Right cardiac atrium (tissue), 5 donors: ENCODE measurements around the gene DNAJB13. TPM values are rescaled to one million over a fixed set of nuclear protein-coding genes. Genes with fewer than 3 reads are reported as not detected.
A peak's percentile ranks its signal among the peaks of the same experiment; 100 is the strongest.

Source experiments
- ATAC-seq, 2 donors: fragments of 200-7000 bp; cut with Tn5 transposase; one replicate each; pipeline versions ENCODE4 v1.8.0 to v1.9.1; 2020; ENCODE audit warnings: moderate library complexity in 2 of 2, mild to moderate bottlenecking in 1 of 2
- DNase-seq, 3 donors: peaks; one replicate each; pipeline ENCODE4 v3.0.0-alpha.2; 2020
- H3K27ac ChIP-seq: one replicate; pipeline ENCODE4 v1.5.1; 2013; ENCODE audit warnings: mild to moderate bottlenecking, low read length, control low read depth, moderate library complexity
- H3K27me3 ChIP-seq: one replicate; pipeline ENCODE4 v1.6.1; 2013; ENCODE audit not compliant: control insufficient read depth, insufficient read depth
- H3K4me1 ChIP-seq: one replicate; pipeline ENCODE4 v1.6.1; 2013; ENCODE audit warnings: low read length; ENCODE audit not compliant: control insufficient read depth, insufficient read depth
- H3K4me3 ChIP-seq: one replicate; pipeline ENCODE4 v1.5.1; 2013; ENCODE audit warnings: low read length, control low read depth
- H3K9me3 ChIP-seq: one replicate; pipeline ENCODE4 v1.6.1; 2013; ENCODE audit warnings: low read length; ENCODE audit not compliant: control insufficient read depth
- WGBS: extraction: QIAGEN DNeasy Blood & Tissue Kit; methylation state at CpG from one replicate; pipeline ENCODE4 v1.1.7; 2013; 5-methylcytosine and 5-hydroxymethylcytosine counted together
- intact Hi-C, 4 donors: fragments of 100-400 bp; cut with DNase I; formaldehyde crosslinking; loops; one replicate each; pipeline versions ENCODE4 v1.11.0 to v1.14.0; 2022 to 2023
- polyA plus RNA-seq: library from polyadenylated mRNA; stranded (reverse); fragments of 200-250 nt; gene quantifications from one replicate; pipeline ENCODE4 v1.2.3, GENCODE V29; 2013
- total RNA-seq, 4 donors: library from RNA; stranded (reverse); fragmentation: NEBNext Ultra II Directional; extraction: Animal tissue kit (Norgen Biotek cat#: 25700); gene quantifications; one replicate each; pipeline ENCODE4 v1.2.1, GENCODE V29; 2021
- donor health status: healthy with polysubstance abuse.
- donor health status: DM: no; HTN: yes; CAD: no.
- donor health status: DM: no; HTN: no; CAD: no.
- donor health status: DM: no; HTN: yes; CAD: no; lungs with severe emphysema.
- donor health status: DM: yes; HTN: yes; CAD: no.

Gene DNAJB13
- total and polyA plus RNA-seq, 5 donors = 0.26 TPM; not detected in 4

DNA sequence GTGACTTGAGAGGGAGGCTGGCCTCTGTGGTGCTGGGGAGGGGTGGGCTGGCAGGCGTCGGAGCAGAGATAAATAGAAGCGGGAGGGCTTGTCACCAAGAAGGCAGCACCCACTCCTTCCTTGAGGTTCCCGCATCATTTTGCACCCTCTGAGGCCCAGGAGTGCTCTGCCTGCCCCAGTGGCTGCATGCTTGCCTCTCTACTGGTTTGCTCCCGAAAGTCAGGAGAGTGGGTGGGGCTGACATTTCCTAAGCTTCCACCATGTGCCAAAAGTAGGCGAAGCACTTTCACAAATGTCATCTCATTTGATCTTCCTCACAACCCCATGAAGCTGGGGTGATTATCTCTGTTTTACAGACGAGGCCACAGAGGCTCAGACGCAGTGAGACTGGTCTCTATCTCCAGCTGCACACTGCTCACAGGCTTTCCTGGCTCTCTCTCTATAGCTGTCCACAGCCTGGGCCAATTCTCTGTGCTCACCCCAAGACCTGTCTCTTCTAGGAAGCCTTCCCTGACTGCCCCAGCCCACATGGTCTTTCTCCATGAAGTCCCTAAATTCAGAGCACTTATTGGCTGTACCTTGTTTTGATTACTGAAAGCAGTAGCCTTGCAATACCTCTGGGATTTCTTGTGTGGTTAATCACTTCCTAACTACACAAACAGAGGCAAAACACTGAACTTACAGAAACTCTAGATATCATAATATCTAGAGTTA is 60.7 kb downstream of the DNAJB13 start:
- peaks cover 13% of the 10 kb centered on the region for H3K4me1 ChIP-seq
- 67% methylated on average over 8 of the region's 8 CpGs for WGBS
- no peaks in the 10 kb centered on the region for H3K9me3 ChIP-seq
- DNase-seq = peak in 1 of 3 donors; percentile 44
- no peaks in the 10 kb centered on the region for H3K27me3 ChIP-seq
- no peak overlapping the region for H3K27ac ChIP-seq
- no peak overlapping the region for H3K4me3 ChIP-seq
- peak; percentile 18 to 60 for ATAC-seq
- intact Hi-C loops = no loop called here

DNA sequence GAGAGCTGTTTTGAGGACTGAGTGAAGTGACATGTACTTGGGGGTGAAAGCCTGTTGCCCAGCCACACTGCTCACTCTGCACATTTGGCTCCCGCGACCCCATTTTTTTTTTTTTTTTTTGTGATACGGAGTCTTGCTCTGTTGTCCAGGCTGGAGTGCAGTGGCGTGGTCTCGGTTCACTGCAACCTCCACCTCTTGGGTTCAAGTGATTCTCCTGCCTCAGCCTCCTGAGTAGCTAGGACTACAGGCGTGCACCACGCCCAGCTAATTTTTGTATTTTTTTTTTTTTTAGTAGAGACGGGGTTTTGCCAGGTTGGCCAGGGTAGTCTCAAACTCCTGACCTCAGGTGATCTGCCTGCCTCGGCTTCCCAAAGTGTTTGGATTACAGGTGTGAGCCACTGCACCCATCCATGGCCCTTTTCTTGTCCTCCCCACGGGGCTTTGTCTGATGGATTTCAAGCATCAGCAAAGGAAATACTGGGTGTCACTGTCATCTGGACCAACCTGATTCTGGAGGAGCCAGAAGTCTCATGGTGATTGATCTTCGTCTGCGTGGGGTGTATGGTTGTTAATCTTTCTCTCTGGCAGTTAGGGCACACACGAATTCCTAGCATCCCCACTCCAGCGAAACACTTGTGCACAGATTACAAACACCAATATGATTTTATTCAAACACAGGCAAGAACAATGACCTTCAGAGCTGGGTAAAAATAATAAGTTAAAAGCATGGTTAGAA is 61.4 kb downstream of the DNAJB13 start:
- H3K27me3 ChIP-seq = no peaks in the 10 kb centered on the region
- no peak overlapping the region for H3K4me3 ChIP-seq
- DNase-seq (no peak), ATAC-seq (no peak)
- H3K4me1 ChIP-seq = peaks cover 13% of the 10 kb centered on the region
- intact Hi-C loops = no loop called here
- no peak overlapping the region for H3K27ac ChIP-seq
- no peaks in the 10 kb centered on the region for H3K9me3 ChIP-seq
- WGBS = 94% methylated on average over 14 of the region's 14 CpGs

GRCh38 chr11:74013141-74013540 is 62.3 kb downstream of the DNAJB13 start:
- Histone ChIP-seq H3K9me3 (no peaks in the 10 kb centered on the region), H3K27ac (no peak overlapping the region), H3K4me1 (peaks cover 17% of the 10 kb centered on the region), H3K4me3 (no peak overlapping the region), H3K27me3 (no peaks in the 10 kb centered on the region)
- ATAC-seq (no peak), DNase-seq (no peak)
- intact Hi-C loops = no loop called here
- 97% methylated on average over 8 of the region's 8 CpGs for WGBS

DNA sequence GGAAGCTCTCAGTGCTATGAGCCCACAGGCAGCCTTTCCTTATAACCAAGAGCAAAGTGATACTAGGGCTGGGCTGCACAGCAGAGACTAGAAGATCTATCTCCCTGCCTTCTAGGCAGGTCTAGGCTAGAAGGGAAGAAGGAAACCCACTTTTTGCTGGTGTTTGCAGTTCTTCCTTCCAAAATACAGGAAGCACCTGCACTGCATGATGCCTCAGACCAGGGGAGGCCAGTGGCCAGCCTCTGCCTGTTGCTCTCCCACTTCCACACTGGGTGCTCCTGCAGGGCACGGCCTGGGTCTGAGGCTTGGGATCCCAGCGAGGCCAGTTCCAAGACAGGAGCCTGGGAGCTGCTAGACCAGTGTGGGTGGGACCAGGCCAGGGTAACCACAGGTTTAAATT is 64.1 kb downstream of the DNAJB13 start:
- ATAC-seq (no peak), DNase-seq (no peak)
- Histone ChIP-seq H3K4me3 (no peak overlapping the region), H3K27me3 (no peaks in the 10 kb centered on the region), H3K4me1 (peaks cover 30% of the 10 kb centered on the region), H3K9me3 (no peaks in the 10 kb centered on the region), H3K27ac (no peak overlapping the region)
- 84% methylated on average over 2 of the region's 2 CpGs for WGBS
- intact Hi-C loops = no loop called here

DNA sequence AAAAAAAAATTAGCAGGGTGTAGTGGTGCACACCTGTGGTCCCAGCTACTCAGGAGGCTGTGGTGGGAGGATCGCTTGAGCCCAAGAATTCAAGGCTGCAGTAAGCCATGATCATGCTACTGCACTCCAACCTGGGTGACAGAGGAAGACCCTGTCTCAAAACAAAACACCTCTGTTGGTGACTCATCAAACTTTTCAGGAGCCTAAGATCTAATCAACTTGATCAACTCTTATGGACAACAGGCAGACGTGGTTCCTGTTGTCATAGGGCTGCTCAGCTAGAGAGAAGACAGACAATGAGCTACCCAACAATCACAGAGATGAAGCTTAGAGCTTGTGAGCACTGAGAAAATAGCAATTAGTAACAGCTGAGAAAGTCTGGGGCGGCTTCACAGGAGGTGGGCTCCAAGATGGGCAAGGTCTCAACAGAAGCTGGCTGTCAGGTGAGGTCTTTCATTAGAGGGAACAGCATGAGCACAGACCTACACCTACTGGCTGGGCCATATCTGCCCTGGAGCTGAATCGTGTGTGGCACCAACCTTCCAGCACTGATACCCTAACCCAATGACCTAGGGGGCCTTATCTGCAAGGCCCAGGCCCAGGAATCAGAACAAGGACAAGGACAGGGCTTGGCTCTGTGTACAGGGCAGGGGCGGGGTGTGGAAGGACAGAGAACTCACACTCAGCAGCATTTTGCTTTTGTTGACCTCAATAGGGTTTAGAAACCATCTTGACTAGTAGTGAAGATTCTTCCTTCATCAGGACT is 65.3 kb downstream of the DNAJB13 start:
- Histone ChIP-seq H3K4me3 (no peak overlapping the region), H3K4me1 (peaks cover 22% of the 10 kb centered on the region), H3K9me3 (no peaks in the 10 kb centered on the region), H3K27me3 (no peaks in the 10 kb centered on the region), H3K27ac (no peak overlapping the region)
- no peak for ATAC-seq
- intact Hi-C loops = no loop called here
- 96% methylated on average over 5 of the region's 5 CpGs for WGBS
- no peak for DNase-seq

DNA sequence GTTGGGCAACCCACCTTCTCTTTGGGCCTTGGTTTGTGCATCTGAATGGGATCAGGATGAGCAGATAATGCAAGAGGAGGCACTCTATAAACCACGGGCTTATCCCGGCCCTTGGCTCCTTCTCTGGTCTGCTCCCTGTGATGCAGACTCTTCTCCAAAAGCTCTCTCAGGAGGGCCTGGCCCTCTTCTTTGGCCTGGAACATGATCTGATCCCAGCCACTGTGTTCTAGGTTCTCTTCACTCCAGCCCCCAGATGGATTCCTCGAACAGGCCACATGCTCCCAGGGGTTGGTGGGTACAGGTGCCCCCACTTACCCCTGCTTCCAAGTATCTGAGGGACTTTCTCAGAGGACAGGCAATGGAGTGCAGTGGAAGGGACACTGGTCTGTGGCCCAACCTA is 66.8 kb downstream of the DNAJB13 start:
- Histone ChIP-seq H3K9me3 (no peaks in the 10 kb centered on the region), H3K4me3 (no peak overlapping the region), H3K27ac (peak overlapping the region; percentile 97), H3K4me1 (peaks cover 19% of the 10 kb centered on the region), H3K27me3 (no peaks in the 10 kb centered on the region)
- WGBS = 88% methylated on average over 3 of the region's 3 CpGs
- intact Hi-C loops = no loop called here
- ATAC-seq (no peak), DNase-seq (no peak)

DNA sequence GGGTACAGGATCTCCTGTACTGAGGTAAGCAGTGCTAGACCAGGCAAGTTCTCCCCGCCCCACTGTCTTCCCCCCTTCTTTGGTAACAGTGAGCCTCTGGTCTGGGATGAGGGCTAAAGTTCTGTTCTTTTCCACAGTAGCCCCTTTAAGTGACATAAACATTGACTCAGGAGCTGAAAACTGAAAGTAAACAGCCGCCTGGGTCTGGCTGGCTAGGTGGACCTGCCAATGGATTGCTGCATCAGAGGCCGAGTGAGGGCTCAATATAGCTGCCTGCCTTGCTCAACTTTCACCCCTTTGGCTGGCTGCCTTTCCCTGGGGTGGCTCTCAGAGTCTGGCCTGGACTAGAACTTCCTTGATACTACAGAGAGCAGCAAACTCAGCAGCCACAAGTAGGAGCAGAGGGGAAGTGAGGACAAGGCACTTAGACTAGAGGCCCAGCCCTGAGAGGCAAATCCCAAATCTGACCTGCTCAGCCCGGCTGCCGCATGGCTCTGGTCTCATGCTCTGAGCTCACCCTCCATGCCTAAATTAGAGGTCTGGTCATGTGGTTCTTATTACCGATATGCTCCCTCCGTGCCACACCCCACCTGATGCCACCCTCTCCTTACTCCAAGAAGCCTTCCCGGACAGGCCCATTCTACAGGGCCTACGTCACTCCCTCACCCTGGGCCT is 67.6 kb downstream of the DNAJB13 start:
- DNase-seq (peak; percentile 95 to 97 (median 96)), ATAC-seq (peak; percentile 96 to 97)
- H3K4me3 ChIP-seq = no peak overlapping the region
- H3K9me3 ChIP-seq = no peaks in the 10 kb centered on the region
- H3K27me3 ChIP-seq = no peaks in the 10 kb centered on the region
- H3K4me1 ChIP-seq = peaks cover 19% of the 10 kb centered on the region
- peak overlapping the region; percentile 97 for H3K27ac ChIP-seq
- 39% methylated on average over 9 of the region's 9 CpGs for WGBS
- intact Hi-C loops = no loop called here

DNA sequence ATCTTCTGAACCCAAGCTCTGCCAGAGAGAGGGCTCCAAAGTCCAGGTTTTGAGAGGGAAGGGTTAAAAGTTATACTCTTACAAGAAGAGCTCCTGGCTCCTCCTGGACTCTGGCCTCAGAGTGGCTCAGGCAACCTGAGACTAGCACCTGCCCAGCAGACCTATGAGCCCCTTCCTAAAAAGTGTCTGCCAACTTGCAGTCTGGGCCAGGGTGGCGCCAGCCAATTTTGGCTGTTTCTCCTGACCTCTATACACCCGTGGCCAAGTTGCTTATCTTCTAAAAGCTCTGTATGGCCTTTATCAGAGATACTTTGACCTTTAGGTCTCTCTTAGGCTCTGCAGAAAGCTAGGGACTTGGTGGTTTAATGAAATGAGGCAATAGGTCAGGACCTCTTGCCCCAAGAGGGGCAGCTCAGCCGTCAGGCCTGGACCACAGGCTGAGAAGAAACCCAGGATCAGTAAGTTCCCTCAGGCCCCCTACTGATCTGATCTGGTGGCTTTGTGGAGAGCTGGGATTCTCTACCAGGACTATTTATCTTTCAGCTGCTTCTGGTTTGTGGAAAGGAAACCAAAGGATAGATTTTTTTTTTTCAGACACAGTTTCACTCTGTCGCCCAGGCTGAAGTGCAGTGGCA is 68.4 kb downstream of the DNAJB13 start:
- DNase-seq (no peak), ATAC-seq (peak in 1 of 2 donors; percentile 19)
- 50% methylated on average over 4 of the region's 4 CpGs for WGBS
- Histone ChIP-seq H3K4me1 (peaks cover 19% of the 10 kb centered on the region), H3K4me3 (no peak overlapping the region), H3K9me3 (no peaks in the 10 kb centered on the region), H3K27ac (peak overlapping the region; percentile 97), H3K27me3 (no peaks in the 10 kb centered on the region)
- intact Hi-C loops = no loop called here

GRCh38 chr11:74019860-74020259 is 69.0 kb downstream of the DNAJB13 start:
- 87% methylated on average over 4 of the region's 4 CpGs for WGBS
- no peak for ATAC-seq

More at GRCh38 chr11:74019860-74020259, 69.0 kb downstream of the DNAJB13 start:
- Histone ChIP-seq H3K4me3 (no peak overlapping the region), H3K27ac (peak overlapping the region; percentile 67), H3K27me3 (no peaks in the 10 kb centered on the region), H3K9me3 (no peaks in the 10 kb centered on the region), H3K4me1 (peaks cover 19% of the 10 kb centered on the region)
- intact Hi-C loops = no loop called here
- DNase-seq = no peak
